ENCODE results near the gene SLC38A5.

DNA sequence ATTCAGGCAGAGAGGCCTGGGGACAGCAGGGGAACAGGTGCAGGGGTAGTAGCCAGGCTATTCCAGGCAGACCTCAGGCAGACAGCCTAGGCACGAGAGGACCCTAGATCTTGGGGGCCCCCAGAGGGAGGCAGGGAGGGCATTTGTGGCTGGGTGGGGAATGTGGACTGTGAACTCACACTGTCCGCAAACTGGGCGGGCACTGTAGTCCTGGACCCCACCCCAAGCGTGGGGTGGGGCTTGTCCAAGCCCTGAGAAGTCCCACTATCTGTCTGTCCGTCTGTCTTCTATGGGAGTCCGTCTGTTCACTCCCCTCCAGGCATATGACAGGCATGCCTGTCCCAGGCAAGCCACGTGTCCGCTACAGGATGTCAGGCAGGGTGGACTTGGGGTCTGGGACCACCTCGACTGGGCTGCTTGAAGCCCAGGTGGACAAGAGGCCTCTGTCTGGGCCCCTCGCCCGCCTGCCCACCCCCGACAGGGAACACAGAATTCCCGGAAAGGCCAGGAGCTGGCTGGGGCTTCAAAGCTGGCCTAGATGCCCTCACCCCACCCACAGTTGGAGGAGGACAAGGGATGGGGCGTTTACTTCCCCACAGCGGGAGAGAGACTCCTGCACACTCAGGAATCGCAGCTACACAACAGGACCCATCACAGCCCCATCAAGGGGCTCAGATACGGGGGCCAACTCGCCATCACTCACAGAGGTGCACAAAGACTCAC is at the start of gene SLC38A5:
- TF ChIP-seq TARDBP (IDR thresholded peaks at IDR 0.05) (no peak), FOXA1 (IDR thresholded peaks at IDR 0.05) (no peak), SP1 (IDR thresholded peaks at IDR 0.05) (no peak), BHLHE40 (IDR thresholded peaks at IDR 0.05; ENCODE audit: borderline replicate concordance) (no peak), ELF4 (IDR thresholded peaks at IDR 0.05) (no peak), SUZ12 (IDR thresholded peaks at IDR 0.05) (no peak), ZNF384 (IDR thresholded peaks at IDR 0.05) (no peak), L3MBTL2 (conservative IDR thresholded peaks at IDR 0.05) (no peak), NFRKB (IDR thresholded peaks at IDR 0.05) (no peak), FOXM1 (IDR thresholded peaks at IDR 0.05; ENCODE audit: borderline replicate concordance) (no peak), FOXK2 (IDR thresholded peaks at IDR 0.05) (no peak), HDGF (IDR thresholded peaks at IDR 0.05; ENCODE audit: borderline replicate concordance) (no peak), ARNT (IDR thresholded peaks at IDR 0.05) (no peak)
- TF ChIP-seq, protein P1, sequence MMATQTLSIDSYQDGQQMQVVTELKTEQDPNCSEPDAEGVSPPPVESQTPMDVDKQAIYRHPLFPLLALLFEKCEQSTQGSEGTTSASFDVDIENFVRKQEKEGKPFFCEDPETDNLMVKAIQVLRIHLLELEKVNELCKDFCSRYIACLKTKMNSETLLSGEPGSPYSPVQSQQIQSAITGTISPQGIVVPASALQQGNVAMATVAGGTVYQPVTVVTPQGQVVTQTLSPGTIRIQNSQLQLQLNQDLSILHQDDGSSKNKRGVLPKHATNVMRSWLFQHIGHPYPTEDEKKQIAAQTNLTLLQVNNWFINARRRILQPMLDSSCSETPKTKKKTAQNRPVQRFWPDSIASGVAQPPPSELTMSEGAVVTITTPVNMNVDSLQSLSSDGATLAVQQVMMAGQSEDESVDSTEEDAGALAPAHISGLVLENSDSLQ (IDR thresholded peaks at IDR 0.05) = no peak

Data from HEK293T (cell line).